Lung (tissue), 12 donors: Measurements from ENCODE around the gene CAMKMT. TPM values are rescaled to one million over a fixed set of nuclear protein-coding genes. Genes with fewer than 3 reads are reported as not detected.
A peak's percentile ranks its signal among the peaks of the same experiment; 100 is the strongest.

Source experiments
- ATAC-seq: fragments of 200-7000 bp; cut with Tn5 transposase; one replicate; pipeline ENCODE4 v1.9.1; 2020; ENCODE audit warnings: moderate number of reproducible peaks; ENCODE audit not compliant: insufficient read depth, low FRiP score
- DNase-seq, 3 donors: peaks; one replicate each; pipeline ENCODE4 v3.0.0-alpha.2; 2013 to 2017
- H3K27ac ChIP-seq, 2 donors: one replicate each; pipeline ENCODE4 v1.5.1; 2013; ENCODE audit warnings: mild to moderate bottlenecking in 2 of 2, moderate library complexity in 2 of 2, control low read depth in 1 of 2, inconsistent platforms in 1 of 2, low read depth in 1 of 2, low read length in 1 of 2
- H3K27me3 ChIP-seq, 3 donors: one replicate each; pipeline ENCODE4 v1.5.1; 2013; ENCODE audit warnings: low read length in 2 of 3; ENCODE audit not compliant: control insufficient read depth in 3 of 3, insufficient read depth in 3 of 3
- H3K36me3 ChIP-seq, 4 donors: one replicate each; pipeline ENCODE4 v1.5.1; 2013; ENCODE audit warnings: low read length in 4 of 4, mild to moderate bottlenecking in 1 of 4, moderate library complexity in 1 of 4; ENCODE audit not compliant: control insufficient read depth in 4 of 4, insufficient read depth in 4 of 4
- H3K4me1 ChIP-seq, 5 donors: one replicate each; pipeline ENCODE4 v1.5.1; 2013; ENCODE audit warnings: low read length in 5 of 5, mild to moderate bottlenecking in 2 of 5, moderate library complexity in 1 of 5; ENCODE audit not compliant: control insufficient read depth in 5 of 5, insufficient read depth in 5 of 5
- H3K4me3 ChIP-seq: one replicate; pipeline ENCODE4 v1.5.1; 2013; ENCODE audit warnings: mild to moderate bottlenecking, control low read depth, moderate library complexity
- H3K9ac ChIP-seq, 2 donors: one replicate each; pipeline ENCODE4 v1.5.1; 2013; ENCODE audit warnings: low read length in 2 of 2, control low read depth in 1 of 2; ENCODE audit not compliant: insufficient read depth in 1 of 2
- H3K9me3 ChIP-seq, 4 donors: one replicate each; pipeline ENCODE4 v1.5.1; 2013; ENCODE audit warnings: low read length in 3 of 4, mild to moderate bottlenecking in 1 of 4, moderate library complexity in 1 of 4; ENCODE audit not compliant: control insufficient read depth in 4 of 4, insufficient read depth in 3 of 4
- CTCF ChIP-seq: IDR thresholded peaks from 2 replicates; pipeline ENCODE4 v1.5.1; 2012; ENCODE audit warnings: mild to moderate bottlenecking; ENCODE audit errors: control extremely low read depth, extremely low read depth
- WGBS, 2 donors: extraction: QIAGEN DNeasy Blood & Tissue Kit; methylation state at CpG; one replicate each; pipeline ENCODE4 v1.1.7; 2013; 5-methylcytosine and 5-hydroxymethylcytosine counted together
- polyA plus RNA-seq, 2 donors: library from polyadenylated mRNA; stranded (reverse); fragments of 200-250 nt; gene quantifications; one replicate each; pipeline ENCODE4 v1.2.1, GENCODE V29; 2013
- total RNA-seq, 2 donors: library from RNA; depleted of rRNA in 1 of 2; stranded (reverse); fragments of >200 nt in 1 of 2; gene quantifications; one replicate each; pipeline ENCODE4 v1.2.1, GENCODE V29; 2014 to 2021
- donor health status: control.
- donor health status: control.
- donor health status: Bipolar disorder and iron deficiency.
- donor health status: healthy.
- donor health status: DM: yes; HTN: yes; CAD: no.

CAMKMT gene
- total and polyA plus RNA-seq, 4 donors, result 3.6 to 19.7 (median 8.4) TPM

- DNase-seq (peak in 1 of 3 donors; percentile 39), ATAC-seq (no peak)
- Histone ChIP-seq H3K9me3 (peaks cover 0 to 2% (median 0%) of the 10 kb centered on the region in 4 donors), H3K36me3 (no peaks in the 10 kb centered on the region), H3K27me3 (no peaks in the 10 kb centered on the region), H3K27ac (no peak overlapping the region), H3K4me1 (peaks cover 0 to 5% (median 0%) of the 10 kb centered on the region in 5 donors), H3K4me3 (no peak overlapping the region), H3K9ac (no peak overlapping the region)
- WGBS, 2 donors, result 83 to 89% methylated on average over 2 of the region's 2 CpGs
- TF ChIP-seq CTCF, result no peak
Observed at GRCh38 chr2:44688456-44689124, 326.8 kb downstream of the CAMKMT start.

- H3K27me3 ChIP-seq, result no peaks in the 10 kb centered on the region
- H3K9me3 ChIP-seq, result peaks cover 0 to 2% (median 0%) of the 10 kb centered on the region in 4 donors
- no peak for ATAC-seq
- no peak overlapping the region for H3K27ac ChIP-seq
- H3K4me3 ChIP-seq, result no peak overlapping the region
- WGBS, 2 donors, result 62 to 73% methylated on average over 1 of the region's 1 CpG
- peaks cover 0 to 5% (median 0%) of the 10 kb centered on the region in 5 donors for H3K4me1 ChIP-seq
- no peak for TF ChIP-seq CTCF
- DNase-seq, result no peak
- H3K36me3 ChIP-seq, result no peaks in the 10 kb centered on the region
- H3K9ac ChIP-seq, result no peak overlapping the region
Observed at GRCh38 chr2:44689516-44689915, 327.8 kb downstream of the CAMKMT start.

DNA sequence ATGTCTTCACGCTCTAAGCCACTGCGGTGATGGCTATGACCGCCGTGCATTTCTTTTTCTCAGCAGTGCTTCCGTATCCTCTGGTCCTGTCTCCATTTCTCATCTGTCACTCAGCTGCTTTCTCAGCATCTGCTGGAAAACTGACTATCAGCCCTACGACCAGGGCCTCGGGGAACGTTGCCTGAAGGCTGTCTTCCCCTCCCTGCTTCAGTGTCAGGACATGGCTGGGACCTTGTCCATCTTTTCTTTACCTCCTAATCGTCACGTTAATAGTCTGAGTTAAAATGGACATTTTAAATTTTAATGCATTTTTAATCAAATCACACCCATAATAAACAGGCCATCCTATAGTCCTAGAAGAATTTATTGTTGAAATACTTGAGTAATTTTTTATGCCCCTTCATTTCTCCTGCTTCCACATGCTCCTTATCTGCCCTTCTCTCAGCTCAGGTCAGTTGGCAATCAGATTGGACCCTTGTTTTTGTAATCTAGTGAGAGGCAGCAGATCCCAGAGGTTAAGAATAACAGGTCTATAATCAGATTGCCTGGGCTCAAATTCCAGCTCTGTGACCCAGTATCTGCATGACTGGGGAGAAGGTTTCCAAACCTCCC lies 329.5 kb downstream of the CAMKMT start:
- H3K36me3 ChIP-seq, result no peaks in the 10 kb centered on the region
- WGBS, 2 donors, result 86 to 89% methylated on average over 10 of the region's 10 CpGs
- ATAC-seq, result no peak
- peaks cover 0 to 5% (median 0%) of the 10 kb centered on the region in 5 donors for H3K4me1 ChIP-seq
- no peak for DNase-seq
- H3K4me3 ChIP-seq, result no peak overlapping the region
- no peak for TF ChIP-seq CTCF
- H3K27me3 ChIP-seq, result no peaks in the 10 kb centered on the region
- peaks cover 0 to 2% (median 0%) of the 10 kb centered on the region in 4 donors for H3K9me3 ChIP-seq
- H3K27ac ChIP-seq, result no peak overlapping the region
- no peak overlapping the region for H3K9ac ChIP-seq
